Body of pancreas (tissue), 4 donors: Measurements from ENCODE around the gene FGF14.

ENCODE experiments used
- CTCF ChIP-seq, 7 experiments: fragments of 450-650 bp in 4 of 7; fragments of 200-600 bp in 3 of 7; sonication (generic) in 3 of 7; IDR thresholded peaks; one replicate each; pipeline ENCODE4 v1.5.1; 2016 to 2019; ENCODE audit warnings: antibody characterized with exemption in 7 of 7
- POLR2A ChIP-seq, 3 donors: fragments of 450-650 bp; IDR thresholded peaks; one replicate each; pipeline ENCODE4 v1.6.1; 2016; ENCODE audit warnings: antibody characterized with exemption in 3 of 3, mild to moderate bottlenecking in 2 of 3

- TF ChIP-seq CTCF (IDR thresholded peaks at IDR 0.05): no peak
- TF ChIP-seq POLR2A (IDR thresholded peaks at IDR 0.05): no peak
These were observed 356.1 kb downstream of the FGF14 start for GRCh38 chr13:102045731-102046130.
